Right lobe of liver (tissue), 4 donors: ENCODE measurements around the gene C19orf47.

Experiments used
- CTCF ChIP-seq, 4 donors: fragments of 200-600 bp in 3 of 4; fragments of 450-650 bp in 1 of 4; IDR thresholded peaks; one replicate each; pipeline versions ENCODE4 v1.5.1 to v1.8.0; 2016 to 2022; ENCODE audit warnings: antibody characterized with exemption in 4 of 4, mild to moderate bottlenecking in 2 of 4
- POLR2A ChIP-seq: fragments of 450-650 bp; IDR thresholded peaks from one replicate; pipeline ENCODE4 v1.6.1; 2017; ENCODE audit warnings: antibody characterized with exemption, mild to moderate bottlenecking
- donor health status: DM: no; HTN: no; CAD: no.
- donor health status: DM: no; HTN: no; CAD: no.
- donor health status: DM: no; HTN: yes; CAD: no.

- no peak for TF ChIP-seq CTCF (IDR thresholded peaks at IDR 0.05)
- TF ChIP-seq POLR2A = no peak
These were observed 10.6 kb downstream of the C19orf47 start for GRCh38 chr19:40337594-40337993.
